ENCODE results near the gene FOXP1.

DNA sequence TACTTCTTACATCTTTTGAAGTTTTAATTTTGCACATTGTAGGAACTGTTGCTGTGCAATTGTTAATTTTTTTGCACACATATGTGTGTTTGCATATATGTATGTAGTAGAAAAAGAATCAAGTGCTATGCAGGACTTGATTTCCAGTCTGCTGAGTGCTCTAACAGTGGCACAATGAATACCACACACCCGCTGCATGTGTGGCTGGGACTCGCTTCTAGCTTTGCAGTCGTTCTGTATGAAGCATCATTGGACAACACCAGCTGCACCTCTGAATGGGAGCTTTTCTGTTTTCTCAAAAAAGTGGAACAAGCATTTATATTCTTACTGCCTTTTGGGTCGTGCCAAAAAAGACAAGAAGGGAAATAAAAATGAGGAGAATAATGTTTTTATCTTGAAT, 564.7 kb downstream of the FOXP1 start:
- TF ChIP-seq POLR2A (IDR thresholded peaks at IDR 0.05) (no peak), CTCF (IDR thresholded peaks at IDR 0.05) (no peak)

All from adrenal gland (tissue), 5 donors.